Right ventricle myocardium superior (tissue), 1 donor: ENCODE data around the gene GNPTG. TPM values are rescaled to one million over a fixed set of nuclear protein-coding genes. Genes with fewer than 3 reads are reported as not detected.
"Not testable (repeated sequence)": the region's sequence is repeated elsewhere in the genome, so short reads cannot be mapped to it uniquely, and the experiment has no call there.

Experiments
- ATAC-seq: fragments of 200-7000 bp; cut with Tn5 transposase; one replicate; pipeline ENCODE4 v1.9.1; 2020; ENCODE audit warnings: mild to moderate bottlenecking; ENCODE audit not compliant: poor library complexity
- DNase-seq: peaks from one replicate; pipeline ENCODE4 v3.0.0-alpha.2; 2020
- intact Hi-C: fragments of 100-400 bp; cut with DNase I; formaldehyde crosslinking; loops from one replicate; pipeline ENCODE4 v1.11.2; 2022
- total RNA-seq: library from RNA; stranded (reverse); fragmentation: NEBNext Ultra II Directional; extraction: Animal tissue kit (Norgen Biotek cat#: 25700); gene quantifications from one replicate; pipeline ENCODE4 v1.2.1, GENCODE V29; 2021
- donor health status: DM: no; HTN: yes; CAD: no; lungs with severe emphysema.

The GNPTG gene
- total RNA-seq, 1 donor from 2014 or later: 30.3 TPM

DNA sequence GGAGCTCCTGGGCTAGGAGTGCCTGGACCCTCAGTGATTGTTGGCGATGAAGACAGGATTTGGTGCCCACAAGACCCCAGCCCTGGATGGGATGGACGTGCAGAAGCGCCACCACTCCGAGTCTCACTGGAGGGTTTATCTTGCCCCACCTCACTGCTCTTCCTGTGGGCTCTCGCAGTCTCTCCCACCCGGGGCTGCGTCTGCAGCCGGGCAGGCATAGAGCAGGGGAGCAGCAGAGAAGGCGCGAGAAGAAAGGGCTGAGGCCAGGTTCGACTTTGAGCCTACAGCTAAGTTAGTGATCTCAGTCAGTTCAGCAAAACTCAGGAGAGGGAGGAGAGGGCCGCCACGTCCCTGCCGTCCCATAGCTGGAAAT lies 35.7 kb upstream of the GNPTG start:
- DNase-seq: no peak
- no peak for ATAC-seq
- intact Hi-C loops: no loop called here

DNA sequence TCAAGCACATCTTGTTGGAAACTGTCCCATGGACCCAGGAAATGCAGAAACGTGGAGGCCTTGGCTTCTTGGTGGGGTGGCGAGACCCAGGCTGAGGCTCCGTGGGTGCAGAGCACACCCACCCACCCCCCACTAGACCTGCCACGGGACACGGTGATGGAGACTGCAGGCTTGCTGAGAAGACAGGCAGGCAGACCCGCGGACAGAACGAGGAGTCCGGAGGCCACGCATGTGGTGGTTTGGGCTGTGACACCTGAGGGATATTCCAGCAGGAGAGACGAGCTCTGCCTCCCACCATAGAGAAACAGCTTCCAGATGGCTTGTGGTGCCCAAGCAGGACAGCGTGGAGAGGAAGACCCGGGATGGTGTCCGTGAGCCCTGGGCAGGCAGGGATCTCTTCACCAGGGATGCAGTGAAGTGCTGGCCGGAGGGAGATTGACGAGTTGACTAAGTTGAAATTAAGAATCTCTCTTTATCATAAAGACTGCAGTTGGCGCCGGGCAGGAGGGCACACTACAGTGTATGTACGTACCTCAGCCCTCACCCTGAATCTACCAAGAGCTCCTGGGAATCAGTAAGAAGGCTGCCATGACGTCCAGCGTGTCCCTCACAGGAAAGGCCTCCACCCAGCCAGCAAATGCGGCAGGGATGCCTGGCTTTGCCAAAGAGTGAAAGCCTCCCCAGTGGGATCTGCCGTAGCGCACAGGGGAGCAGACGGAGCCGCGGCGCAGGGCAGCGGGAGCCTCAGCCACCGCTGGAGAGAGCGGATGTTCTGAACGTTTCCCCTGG lies 34.1 kb upstream of the GNPTG start:
- ATAC-seq (no peak), DNase-seq (no peak)
- intact Hi-C loops: no loop called here

DNA sequence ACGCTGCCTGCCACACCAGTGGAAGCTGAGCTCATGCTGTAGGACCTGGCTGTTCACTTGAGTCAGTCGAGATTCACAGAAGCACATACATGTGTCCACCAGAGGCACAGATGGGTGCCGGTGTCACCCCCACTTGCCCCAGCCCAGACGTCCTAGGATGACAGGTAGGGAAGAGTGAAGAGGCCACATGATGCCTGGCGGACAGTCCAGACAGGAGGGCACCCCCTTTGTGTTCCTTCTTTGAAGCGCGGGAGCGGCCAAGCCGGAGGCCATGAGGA lies 33.5 kb upstream of the GNPTG start:
- intact Hi-C loops: no loop called here
- ATAC-seq (no peak), DNase-seq (no peak)

DNA sequence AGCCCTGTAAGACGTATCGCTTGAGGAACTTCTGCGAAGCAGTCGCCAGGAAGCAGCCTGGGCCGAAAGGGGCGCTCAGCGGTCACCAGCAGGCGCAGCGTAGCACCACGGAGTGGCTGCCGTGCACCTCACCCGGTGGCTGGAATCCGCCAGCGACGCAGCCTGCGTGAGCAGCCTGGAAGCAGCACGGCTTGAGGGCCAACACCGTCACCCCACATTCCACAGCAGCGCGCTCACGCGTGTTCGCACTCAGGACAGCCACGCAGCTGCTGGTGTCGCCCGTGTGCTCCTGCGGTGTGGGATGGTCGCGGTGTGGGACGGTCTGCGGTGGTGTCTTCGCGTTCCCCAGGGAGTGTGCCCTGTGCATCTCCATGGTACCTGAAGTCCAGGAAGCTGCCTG lies 32.7 kb upstream of the GNPTG start:
- intact Hi-C loops: no loop called here
- ATAC-seq: no peak
- DNase-seq: no peak

DNA sequence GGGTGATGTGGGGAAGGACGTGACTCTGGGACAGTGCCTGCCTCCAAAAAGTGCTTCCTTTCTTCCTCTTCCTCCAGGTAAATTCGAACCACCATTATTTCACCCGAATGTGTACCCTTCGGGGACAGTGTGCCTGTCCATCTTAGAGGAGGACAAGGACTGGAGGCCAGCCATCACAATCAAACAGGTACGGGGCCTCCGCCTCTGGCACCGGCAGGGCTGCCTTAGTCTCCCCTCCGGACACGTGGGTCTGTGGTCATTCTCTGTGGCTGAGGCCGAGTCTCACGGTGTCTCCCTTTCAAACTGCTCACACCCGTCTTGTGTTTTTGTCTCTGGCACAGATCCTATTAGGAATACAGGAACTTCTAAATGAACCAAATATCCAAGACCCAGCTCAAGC lies 31.6 kb upstream of the GNPTG start:
- intact Hi-C loops: no loop called here
- ATAC-seq: no peak

DNA sequence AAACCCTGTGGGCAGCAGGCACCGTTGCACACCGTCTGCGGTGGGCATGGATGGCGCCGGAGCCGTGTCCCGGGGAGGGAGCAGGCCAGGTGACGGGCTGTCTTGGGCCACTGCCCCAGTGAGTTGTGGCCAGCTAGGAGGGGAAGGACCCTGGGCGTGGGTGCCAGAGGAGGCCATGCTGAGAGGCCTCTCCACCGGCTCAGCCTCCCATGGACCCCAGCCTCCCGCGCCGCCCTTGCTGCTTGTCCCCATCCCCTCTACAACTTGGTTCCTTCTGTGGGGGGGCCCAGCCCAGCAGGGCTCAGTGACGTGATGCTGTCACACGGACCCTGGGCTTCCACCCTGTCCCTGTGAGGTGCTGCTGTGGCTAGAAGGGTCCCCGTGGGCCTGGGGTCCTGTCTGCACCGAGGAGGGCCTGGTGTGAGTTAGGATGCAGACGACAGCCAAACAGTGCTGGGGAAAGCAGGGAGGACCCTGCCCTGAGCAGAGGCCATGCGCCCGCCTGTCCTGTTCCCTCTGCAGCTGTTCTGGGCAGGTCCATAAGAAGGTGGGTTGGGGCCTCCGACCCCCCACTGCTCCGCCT lies 31.0 kb upstream of the GNPTG start:
- DNase-seq (no peak), ATAC-seq (no peak)
- intact Hi-C loops: no loop called here

More for the DNA sequence above, 31.6 kb upstream of the GNPTG start:
- no peak for DNase-seq

DNA sequence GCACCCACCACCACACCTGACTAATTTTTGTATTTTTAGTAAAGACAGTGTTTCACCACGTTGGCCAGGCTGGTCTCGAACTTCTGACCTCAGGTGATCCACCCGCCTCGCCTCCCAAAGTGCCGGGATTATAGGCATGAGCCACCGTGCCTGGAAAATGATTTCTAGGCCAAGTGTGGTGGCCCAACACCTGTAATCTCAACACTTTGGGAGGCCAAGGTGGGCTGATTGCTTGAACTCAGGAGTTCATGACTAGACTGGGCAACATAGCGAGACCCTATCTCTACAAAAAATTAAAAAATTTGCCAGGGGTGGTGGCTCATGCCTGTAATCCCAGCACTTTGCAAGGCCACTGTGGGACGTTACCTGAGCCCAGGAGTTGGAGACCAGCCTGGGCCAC lies 29.3 kb upstream of the GNPTG start:
- ATAC-seq (no peak), DNase-seq (no peak)
- intact Hi-C loops: no loop called here

DNA sequence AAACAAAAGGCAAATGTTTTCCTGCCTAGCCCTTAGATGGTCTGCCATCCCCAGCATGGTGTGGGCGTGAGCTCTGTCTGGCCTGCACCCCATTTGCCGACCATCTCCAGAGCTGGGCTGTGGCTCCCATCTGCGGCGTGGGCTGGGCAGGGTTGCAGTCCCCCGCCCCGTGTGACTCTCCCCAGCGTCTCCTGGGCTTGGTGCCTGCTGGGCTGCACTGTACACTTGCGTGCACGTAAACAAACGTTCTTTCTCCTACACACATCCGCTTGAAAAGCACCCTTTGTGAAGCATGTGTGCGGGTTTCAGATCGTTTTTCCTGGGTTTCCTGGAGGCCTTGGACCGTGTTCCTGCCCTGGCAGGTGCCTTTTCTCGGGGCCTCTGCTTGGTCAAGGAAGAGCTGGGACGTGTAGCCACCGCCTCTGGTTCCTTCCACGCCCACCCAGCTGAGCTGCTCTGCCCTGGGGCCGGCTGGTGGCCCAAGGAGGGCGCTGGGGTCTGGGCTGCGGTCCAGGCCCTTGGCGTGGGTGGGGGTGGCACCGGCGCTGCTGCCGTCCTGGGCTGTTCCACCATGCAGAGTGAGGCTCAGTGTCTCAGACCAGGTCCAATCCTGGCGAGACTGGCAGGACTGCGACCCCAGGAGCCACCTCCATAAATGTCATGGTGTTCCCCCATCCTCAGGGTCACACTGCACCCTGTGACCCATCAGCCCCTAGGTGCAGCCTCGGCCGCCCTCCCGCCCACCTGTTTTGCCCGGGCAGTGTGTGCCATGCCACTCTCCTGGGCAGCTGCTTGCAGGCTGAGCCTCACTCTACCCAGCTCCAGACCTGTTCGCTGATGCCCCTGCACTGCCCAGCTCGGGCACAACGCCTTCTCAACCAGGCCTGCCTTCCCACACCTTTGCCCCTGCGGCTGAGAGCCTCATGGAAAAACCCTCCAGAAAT lies 28.2 kb upstream of the GNPTG start:
- intact Hi-C loops: no loop called here
- no peak for ATAC-seq
- no peak for DNase-seq

DNA sequence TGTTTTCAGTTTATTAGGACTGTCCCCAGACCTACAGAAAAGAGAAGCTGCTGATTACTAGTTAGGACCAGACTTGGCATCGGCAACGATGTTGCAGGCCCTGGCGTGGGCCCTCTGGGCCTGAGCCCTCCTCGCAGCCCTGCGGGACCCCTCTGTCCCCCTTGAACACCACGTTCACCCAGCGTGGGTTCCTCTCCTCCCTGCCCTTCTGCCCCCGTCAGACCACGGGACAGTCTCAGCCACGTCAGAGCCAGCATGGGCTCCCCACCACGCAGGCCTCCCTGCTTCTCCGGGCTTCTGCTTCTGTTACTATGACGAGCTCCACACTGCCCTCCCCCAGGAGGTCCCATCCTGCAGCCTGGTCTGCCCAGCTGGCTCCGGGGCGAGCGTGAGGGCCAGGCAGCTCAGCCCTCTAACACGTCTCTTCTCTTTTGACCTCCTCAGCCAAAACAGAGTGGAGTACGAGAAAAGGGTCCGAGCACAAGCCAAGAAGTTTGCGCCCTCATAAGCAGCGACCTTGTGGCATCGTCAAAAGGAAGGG lies 27.4 kb upstream of the GNPTG start:
- ATAC-seq (no peak), DNase-seq (no peak)
- intact Hi-C loops: no loop called here

DNA sequence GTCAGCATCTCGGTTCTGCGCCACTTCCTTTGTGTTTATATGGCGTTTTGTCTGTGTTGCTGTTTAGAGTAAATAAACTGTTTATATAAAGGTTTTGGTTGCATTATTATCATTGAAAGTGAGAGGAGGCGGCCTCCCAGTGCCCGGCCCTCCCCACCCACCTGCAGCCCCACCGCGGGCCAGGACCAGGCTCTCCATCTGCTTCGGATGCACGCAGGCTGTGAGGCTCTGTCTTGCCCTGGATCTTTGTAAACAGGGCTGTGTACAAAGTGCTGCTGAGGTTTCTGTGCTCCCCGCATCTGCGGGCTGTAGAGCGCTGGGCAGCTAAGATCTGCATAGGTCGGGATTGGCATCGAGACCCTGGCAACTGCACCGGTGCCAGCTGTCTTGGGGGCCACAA lies 26.5 kb upstream of the GNPTG start:
- DNase-seq (no peak), ATAC-seq (no peak)
- intact Hi-C loops: no loop called here

DNA sequence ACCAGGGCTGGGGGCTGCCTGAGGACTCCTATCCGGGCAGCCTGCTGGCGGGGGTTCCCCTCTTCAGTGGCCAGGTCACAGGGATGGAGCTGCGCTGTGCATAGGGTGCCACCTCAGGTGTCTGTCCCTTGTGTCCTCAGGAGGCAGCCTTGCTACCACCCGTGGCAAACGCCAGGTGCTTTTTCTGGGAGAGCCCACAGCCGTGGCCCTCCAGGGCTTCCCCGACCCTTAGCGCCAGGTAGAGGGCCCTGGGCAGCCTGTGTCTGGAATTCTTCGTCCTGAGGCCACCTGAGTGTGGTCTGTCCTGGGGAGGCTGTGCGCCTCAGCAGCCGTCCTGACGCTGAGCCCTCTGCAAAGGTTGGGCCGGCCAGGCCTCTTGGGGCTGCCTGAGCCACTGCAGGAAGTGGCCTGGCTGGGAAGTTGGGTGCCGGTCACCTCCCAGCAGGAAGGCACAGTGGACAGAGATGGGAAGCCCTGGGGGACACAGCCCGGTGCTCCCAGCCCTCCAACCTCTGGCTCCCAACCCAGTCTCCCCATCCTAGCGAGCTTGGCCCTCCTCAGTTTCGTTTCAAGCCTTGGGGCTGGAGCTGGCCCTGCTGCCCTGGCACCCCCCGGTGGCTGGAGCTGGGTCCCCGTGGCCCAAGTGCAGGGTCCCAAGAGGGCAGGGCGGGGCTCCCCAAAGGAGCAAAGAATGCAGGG lies 25.9 kb upstream of the GNPTG start:
- ATAC-seq (no peak), DNase-seq (no peak)
- intact Hi-C loops: no loop called here

DNA sequence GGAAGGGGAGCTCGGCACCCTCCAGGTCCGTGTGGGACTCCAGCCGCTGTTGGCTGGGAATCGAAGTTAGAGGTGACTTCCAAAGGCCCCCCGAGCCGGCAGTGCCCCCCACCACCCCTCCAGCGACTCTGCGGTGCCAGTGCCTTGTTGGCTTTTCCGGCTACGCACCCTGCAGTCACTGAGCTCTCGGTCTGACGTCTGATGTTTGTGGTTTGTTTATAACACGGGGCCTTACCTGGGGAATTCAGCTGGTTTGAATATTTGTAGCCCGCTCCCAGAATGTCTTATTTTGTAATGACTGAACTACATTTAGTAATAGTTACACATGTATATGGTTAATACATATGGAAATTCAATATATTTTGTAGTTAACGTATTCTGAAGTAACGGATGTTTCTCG lies 25.3 kb upstream of the GNPTG start:
- no peak for ATAC-seq
- no peak for DNase-seq
- intact Hi-C loops: no loop called here

DNA sequence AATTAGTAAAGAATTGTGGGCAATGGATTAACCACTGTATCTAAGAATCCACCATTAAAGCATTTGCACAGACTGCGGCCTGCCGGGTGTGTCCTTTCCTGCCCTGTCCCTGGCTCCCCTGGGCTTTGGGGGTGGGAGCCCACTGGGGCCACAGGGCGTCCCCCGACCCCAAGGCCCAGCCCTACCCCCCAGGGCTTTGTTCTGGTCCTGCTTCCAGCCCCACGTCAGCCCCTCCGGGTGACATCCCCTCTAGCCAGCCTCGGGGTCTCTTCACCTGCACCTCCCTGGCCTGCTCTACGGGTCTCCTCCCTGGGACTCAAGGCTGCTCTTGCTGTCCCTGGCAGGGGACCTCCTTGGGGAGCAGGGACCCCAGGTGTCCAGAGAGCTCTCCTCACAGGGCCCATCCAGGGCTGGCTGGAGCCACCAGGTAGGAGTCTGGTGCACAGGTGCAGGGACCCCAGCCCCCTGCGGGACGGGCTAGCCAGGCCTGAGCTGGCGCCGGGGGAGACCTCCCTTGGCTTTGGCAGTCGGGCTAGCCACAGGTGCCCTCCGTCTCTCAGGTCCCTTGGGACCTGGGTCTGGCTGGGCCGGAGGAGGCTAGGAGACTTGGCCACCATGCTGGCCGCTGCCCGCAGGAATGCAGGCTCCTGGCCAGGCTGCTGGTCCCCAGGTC lies 24.6 kb upstream of the GNPTG start:
- intact Hi-C loops: no loop called here
- DNase-seq: no peak
- no peak for ATAC-seq

DNA sequence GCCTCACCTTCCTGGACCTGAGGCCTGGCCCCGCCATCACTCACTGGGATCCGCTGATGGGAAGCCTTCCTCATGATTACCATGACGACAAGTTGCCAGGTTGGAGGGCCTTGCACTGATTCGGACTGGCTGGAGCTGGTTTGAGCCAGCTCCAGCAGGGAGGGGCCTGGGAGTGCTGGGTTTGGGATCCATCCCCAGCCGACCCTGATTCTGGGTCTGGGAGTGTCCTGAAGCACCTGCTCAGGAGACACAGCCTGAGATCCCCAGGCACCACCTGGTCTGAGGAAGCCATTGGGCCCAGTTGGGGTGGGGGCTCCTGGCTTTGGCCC lies 24.1 kb upstream of the GNPTG start:
- intact Hi-C loops: no loop called here
- ATAC-seq (no peak), DNase-seq (no peak)

DNA sequence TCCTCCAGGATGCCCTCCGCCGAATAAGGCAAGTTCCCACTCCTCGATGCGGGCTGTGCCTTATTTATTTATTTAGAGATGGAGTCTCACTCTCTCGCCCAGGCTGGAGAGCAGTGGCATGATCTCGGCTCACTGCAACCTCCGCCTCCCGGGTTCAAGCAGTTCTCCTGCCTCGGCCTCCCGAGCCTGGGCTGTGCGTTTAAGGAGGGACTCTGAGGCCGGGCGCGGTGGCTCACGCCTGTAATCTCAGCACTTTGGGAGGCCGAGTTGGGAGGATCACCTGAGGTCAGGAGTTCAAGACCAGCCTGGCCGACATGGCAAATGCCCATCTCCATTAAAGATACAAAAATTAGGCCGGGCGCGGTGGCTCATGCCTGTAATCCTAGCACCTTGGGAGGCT lies 23.6 kb upstream of the GNPTG start:
- DNase-seq, ATAC-seq, intact Hi-C loops: not testable (repeated sequence)

DNA sequence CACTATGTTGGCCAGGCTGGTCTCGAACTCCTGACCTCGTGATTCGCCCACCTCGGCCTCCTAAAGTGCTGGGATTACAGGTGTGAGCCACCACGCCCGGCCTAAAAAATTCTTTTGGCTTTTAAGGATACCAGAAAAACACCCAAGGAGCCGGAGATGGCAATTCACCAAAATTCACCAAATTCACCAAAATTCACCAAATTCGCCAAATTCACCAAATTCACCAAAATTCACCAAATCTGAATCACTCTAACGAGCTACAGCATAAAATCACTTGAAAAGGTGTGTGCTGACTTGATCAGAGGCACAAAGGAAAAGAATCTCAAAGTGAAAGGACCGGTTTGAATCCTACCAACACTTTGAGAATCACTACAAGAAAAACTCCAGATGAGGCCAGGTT lies 22.8 kb upstream of the GNPTG start:
- ATAC-seq, DNase-seq, intact Hi-C loops: not testable (repeated sequence)

DNA sequence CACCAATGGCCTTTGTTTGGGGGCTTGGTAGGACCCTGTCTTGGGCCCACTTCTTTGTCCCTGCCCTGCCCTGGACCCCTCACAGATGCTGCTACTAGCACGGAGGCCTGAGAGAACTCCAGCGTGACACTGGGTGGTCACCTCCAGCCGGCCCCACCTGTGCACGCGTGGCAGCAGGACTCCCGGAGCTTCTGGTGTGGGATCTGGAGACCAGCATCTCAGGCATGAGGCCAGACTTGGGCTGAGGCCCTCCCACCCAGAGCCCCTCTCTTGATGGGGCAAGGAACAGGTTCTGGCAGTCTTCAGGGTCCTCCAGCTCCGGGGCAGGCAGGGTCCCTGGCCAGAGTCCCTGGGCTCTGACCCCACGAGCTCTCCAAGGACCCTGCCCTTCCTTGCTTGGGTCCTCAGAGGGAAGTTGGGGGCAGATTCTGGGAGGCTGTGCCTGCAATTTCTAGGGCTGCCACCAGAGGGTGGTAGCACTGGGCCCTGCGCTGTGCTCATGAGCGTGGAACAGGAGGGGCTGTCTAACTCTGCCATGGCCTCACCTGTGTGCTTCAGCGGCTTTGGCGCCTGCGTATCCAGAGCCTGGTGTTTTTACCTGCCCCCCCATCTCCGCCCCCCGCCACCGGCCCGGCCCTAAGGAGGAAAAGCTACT lies 21.3 kb upstream of the GNPTG start:
- DNase-seq: no peak
- intact Hi-C loops: no loop called here
- ATAC-seq: no peak
